Smooth muscle cell (in vitro differentiated cells): ENCODE results near the gene OSBPL3. TPM values are rescaled to one million over a fixed set of nuclear protein-coding genes. Genes with fewer than 3 reads are reported as not detected.

Source experiments
- DNase-seq: peaks from one replicate; lab custom pipeline; 2025; ENCODE audit not compliant: unreplicated experiment; lab: John Stamatoyannopoulos, UW
- H2AFZ ChIP-seq: fragments of 200-600 bp; sonication (generic); 2 replicates; pipeline ENCODE4 v1.6.0; 2016; ENCODE audit warnings: antibody characterized with exemption, low read depth, mild to moderate bottlenecking
- H3F3A ChIP-seq: fragments of 200-600 bp; sonication (generic); 2 replicates; pipeline ENCODE4 v1.6.0; 2017; ENCODE audit warnings: antibody characterized with exemption, low read depth
- H3K27ac ChIP-seq: fragments of 200-600 bp; sonication (generic); 2 replicates; pipeline ENCODE4 v1.5.1; 2016; ENCODE audit warnings: low read depth, mild to moderate bottlenecking
- H3K27me3 ChIP-seq: fragments of 200-600 bp; sonication (generic); 2 replicates; pipeline ENCODE4 v1.6.1; 2016; ENCODE audit warnings: low read depth, mild to moderate bottlenecking
- H3K36me3 ChIP-seq: fragments of 200-600 bp; sonication (generic); 2 replicates; pipeline ENCODE4 v1.5.1; 2016; ENCODE audit warnings: low read depth
- H3K4me1 ChIP-seq: fragments of 200-600 bp; sonication (generic); 2 replicates; pipeline ENCODE4 v1.5.1; 2016; ENCODE audit warnings: low read depth
- H3K4me2 ChIP-seq: fragments of 200-600 bp; sonication (generic); 2 replicates; pipeline ENCODE4 v1.6.0; 2016; ENCODE audit warnings: mild to moderate bottlenecking
- H3K4me3 ChIP-seq: fragments of 200-600 bp; sonication (generic); 2 replicates; pipeline ENCODE4 v1.5.1; 2016; ENCODE audit warnings: mild to moderate bottlenecking
- H3K79me2 ChIP-seq: fragments of 200-600 bp; sonication (generic); 2 replicates; pipeline ENCODE4 v1.6.0; 2016; ENCODE audit warnings: low read depth, mild to moderate bottlenecking
- H3K9ac ChIP-seq: fragments of 200-600 bp; sonication (generic); 2 replicates; pipeline ENCODE4 v1.6.0; 2016; ENCODE audit warnings: low read depth
- H3K9me3 ChIP-seq: fragments of 200-600 bp; sonication (generic); replicated peaks from 2 replicates; pipeline ENCODE4 v1.5.1; 2016; ENCODE audit warnings: low read depth
- H4K20me1 ChIP-seq: fragments of 200-600 bp; sonication (generic); 2 replicates; pipeline ENCODE4 v1.6.0; 2016; ENCODE audit warnings: low read depth
- WGBS: methylation state at CpG from one replicate; pipeline ENCODE4 v1.1.7; 2016; ENCODE audit warnings: low lambda C conversion rate; 5-methylcytosine and 5-hydroxymethylcytosine counted together
- polyA plus RNA-seq: library from polyadenylated mRNA; unstranded; fragments of >200 nt; fragmentation: Nextera tagmentation; extraction: Ambion mirVana; gene quantifications from 2 replicates; pipeline ENCODE4 v1.2.1, GENCODE V29; 2016
- total RNA-seq: library from RNA; depleted of rRNA; stranded (reverse); fragments of >200 nt; gene quantifications from 2 replicates; pipeline ENCODE4 v1.2.3, GENCODE V29; 2014
- TF ChIP-seq, protein P1 (sequence below): fragments of 200-600 bp; sonication (generic); IDR thresholded peaks from 2 replicates; pipeline ENCODE4 v1.5.1; 2017; ENCODE audit warnings: borderline replicate concordance, mild to moderate bottlenecking, antibody characterized with exemption; ENCODE audit not compliant: insufficient read depth, poor library complexity, severe bottlenecking

OSBPL3 gene
- total and polyA plus RNA-seq, 2 experiments from 2014 or later = 6.2 to 16.3 TPM

DNA sequence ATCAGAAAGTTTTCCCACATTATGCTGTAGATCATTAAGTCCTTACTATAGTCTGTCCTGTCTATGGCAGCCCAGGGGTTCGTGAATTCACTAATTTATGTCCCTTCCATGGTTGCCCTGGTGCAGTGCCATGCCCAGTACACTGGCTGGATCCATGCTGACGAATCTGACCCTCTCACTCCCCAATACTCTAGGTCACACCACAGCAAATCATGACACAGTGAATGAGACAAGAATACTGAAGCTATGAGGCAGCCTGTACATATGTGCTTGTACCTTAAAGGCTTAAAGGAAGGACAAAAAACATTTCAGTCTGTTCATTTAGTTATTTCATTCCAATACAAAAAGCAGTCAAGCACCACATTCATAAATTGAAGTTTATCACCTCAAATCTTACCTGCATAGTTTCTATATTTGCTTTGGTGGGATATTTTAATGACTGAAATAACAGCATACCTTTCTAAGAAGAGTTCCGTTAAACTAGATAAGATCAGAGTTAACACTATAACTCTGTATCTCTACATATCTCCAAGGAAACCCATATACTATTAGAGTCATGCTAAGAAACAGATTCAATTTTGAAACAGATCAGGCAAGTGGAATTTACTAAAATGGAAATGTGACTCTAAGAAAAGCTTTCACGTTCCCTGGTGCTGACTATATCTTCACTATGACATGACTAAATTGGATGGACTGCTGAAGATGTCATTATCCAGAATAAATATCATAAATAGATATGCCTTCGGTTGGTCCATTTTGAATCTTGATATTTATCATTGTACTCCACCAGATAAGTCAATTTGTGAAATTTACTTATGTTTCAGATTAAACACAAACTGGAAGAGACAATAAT, 36.7 kb downstream of the OSBPL3 start:
- Histone ChIP-seq H4K20me1 (peaks cover 20% of the 10 kb centered on the region), H3K27me3 (no peaks in the 10 kb centered on the region), H3K27ac (no peak overlapping the region), H3K9me3 (no peaks in the 10 kb centered on the region), H3K79me2 (peaks cover 5% of the 10 kb centered on the region), H3K9ac (no peak overlapping the region), H3K4me1 (no peaks in the 10 kb centered on the region), H3K4me3 (no peak overlapping the region), H3K4me2 (no peak overlapping the region), H2AFZ (no peak overlapping the region), H3K36me3 (no peaks in the 10 kb centered on the region), H3F3A (no peaks in the 10 kb centered on the region)
- no peak for DNase-seq
- WGBS = 86% methylated on average over 5 of the region's 5 CpGs
- TF ChIP-seq, protein P1, sequence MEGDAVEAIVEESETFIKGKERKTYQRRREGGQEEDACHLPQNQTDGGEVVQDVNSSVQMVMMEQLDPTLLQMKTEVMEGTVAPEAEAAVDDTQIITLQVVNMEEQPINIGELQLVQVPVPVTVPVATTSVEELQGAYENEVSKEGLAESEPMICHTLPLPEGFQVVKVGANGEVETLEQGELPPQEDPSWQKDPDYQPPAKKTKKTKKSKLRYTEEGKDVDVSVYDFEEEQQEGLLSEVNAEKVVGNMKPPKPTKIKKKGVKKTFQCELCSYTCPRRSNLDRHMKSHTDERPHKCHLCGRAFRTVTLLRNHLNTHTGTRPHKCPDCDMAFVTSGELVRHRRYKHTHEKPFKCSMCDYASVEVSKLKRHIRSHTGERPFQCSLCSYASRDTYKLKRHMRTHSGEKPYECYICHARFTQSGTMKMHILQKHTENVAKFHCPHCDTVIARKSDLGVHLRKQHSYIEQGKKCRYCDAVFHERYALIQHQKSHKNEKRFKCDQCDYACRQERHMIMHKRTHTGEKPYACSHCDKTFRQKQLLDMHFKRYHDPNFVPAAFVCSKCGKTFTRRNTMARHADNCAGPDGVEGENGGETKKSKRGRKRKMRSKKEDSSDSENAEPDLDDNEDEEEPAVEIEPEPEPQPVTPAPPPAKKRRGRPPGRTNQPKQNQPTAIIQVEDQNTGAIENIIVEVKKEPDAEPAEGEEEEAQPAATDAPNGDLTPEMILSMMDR = no peak

DNA sequence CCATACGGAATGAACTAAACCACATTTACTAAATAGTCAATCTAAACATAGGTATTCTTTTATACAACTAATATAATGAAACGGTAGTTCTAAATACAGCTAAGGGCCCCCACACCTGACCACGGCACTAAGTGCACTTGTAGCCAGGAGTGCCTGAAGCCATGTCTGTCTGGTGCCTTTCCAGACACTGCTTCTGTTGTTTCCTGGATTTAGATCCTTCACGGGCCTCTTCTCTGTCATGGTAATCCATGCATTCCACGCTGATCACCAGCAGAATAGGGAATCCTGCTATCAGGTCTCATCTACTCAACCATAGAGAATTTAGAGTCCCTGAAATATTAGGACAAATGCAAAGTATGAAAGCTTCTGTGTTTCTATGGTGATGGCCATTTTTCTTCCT, 37.8 kb downstream of the OSBPL3 start:
- Histone ChIP-seq H4K20me1 (peaks cover 17% of the 10 kb centered on the region), H3K9me3 (no peaks in the 10 kb centered on the region), H3K4me2 (no peak overlapping the region), H3K27me3 (no peaks in the 10 kb centered on the region), H3K36me3 (no peaks in the 10 kb centered on the region), H3K9ac (no peak overlapping the region), H3K27ac (no peak overlapping the region), H3K4me3 (no peak overlapping the region), H2AFZ (no peak overlapping the region), H3K4me1 (no peaks in the 10 kb centered on the region), H3F3A (no peaks in the 10 kb centered on the region), H3K79me2 (peaks cover 5% of the 10 kb centered on the region)
- no peak for DNase-seq
- TF ChIP-seq, protein P1 = no peak
- WGBS = 50% methylated on average over 5 of the region's 5 CpGs

DNA sequence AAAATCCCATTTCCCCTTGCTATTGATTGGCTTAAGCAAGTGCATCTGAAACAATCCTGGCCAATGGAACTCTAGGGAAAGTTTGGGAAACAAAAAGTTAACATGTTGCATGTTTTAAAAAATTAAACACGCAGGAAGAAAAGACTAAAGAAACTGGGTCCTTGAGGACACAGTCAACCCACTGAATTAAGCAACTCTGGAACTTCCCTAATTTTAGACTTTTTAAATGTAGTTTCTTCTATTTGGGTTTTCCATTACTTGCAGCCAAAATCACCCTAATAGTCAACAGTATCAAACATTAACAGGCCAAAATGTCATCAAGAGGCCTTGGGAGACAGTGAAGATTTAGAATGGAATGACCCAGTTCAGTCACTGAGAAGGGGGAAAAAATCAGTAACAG, 40.6 kb downstream of the OSBPL3 start:
- TF ChIP-seq, protein P1 = no peak
- Histone ChIP-seq H3K4me1 (no peaks in the 10 kb centered on the region), H3K27me3 (no peaks in the 10 kb centered on the region), H4K20me1 (peaks cover 23% of the 10 kb centered on the region), H3F3A (no peaks in the 10 kb centered on the region), H3K4me3 (no peak overlapping the region), H2AFZ (no peak overlapping the region), H3K4me2 (no peak overlapping the region), H3K79me2 (peaks cover 10% of the 10 kb centered on the region), H3K9ac (no peak overlapping the region), H3K36me3 (no peaks in the 10 kb centered on the region), H3K9me3 (no peaks in the 10 kb centered on the region), H3K27ac (no peak overlapping the region)
- DNase-seq = no peak
- 97% methylated on average over 1 of the region's 1 CpG for WGBS
